Kidney epithelial cell (primary cell): ENCODE data around the gene TBC1D14. TPM values are rescaled to one million over a fixed set of nuclear protein-coding genes. Genes with fewer than 3 reads are reported as not detected.

Experiments used
- DNase-seq: peaks from one replicate; pipeline ENCODE4 v3.0.0-alpha.2; 2010; ENCODE audit warnings: low read depth
- H3K27me3 ChIP-seq: 2 replicates; pipeline ENCODE4 v1.6.0; 2011; ENCODE audit warnings: low read length; ENCODE audit not compliant: control insufficient read depth, insufficient read depth
- H3K36me3 ChIP-seq: 2 replicates; pipeline ENCODE4 v1.5.1; 2011; ENCODE audit warnings: low read length; ENCODE audit not compliant: control insufficient read depth, insufficient read depth
- H3K4me3 ChIP-seq: 2 replicates; pipeline ENCODE4 v1.5.1; 2011; ENCODE audit warnings: low read depth, mild to moderate bottlenecking, control low read depth, low read length
- CTCF ChIP-seq: IDR thresholded peaks from 2 replicates; pipeline ENCODE4 v1.5.1; 2011; ENCODE audit warnings: mild to moderate bottlenecking, moderate library complexity, low read length, control low read depth, inconsistent platforms; ENCODE audit not compliant: insufficient read depth, poor library complexity, severe bottlenecking
- total RNA-seq: library from RNA; depleted of rRNA; stranded (reverse); fragments of >200 nt; gene quantifications from 2 replicates; pipeline ENCODE4 v1.2.3, GENCODE V29; 2015

The TBC1D14 gene
- total RNA-seq, 1 donor from 2014 or later, result 52.8 TPM

DNA sequence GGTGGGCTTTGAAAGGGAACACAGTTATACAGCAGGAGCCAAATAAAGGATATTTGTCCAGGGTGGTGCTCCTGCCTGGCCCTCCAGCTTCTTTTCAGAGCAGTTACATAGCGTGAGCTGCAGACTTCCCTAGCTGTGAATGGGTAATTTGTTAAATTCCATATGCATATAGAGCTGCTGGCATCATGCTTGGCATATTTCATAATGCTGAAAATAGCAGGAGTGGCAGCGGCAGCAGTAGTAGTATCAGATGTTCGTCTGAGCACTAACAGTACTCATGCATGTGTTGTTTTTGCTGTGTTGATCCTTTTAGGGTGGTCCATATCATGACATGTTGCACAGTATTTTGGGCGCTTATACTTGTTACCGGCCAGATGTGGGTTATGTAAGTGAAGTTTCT, 99.9 kb downstream of the TBC1D14 start:
- no peak overlapping the region for H3K4me3 ChIP-seq
- TF ChIP-seq CTCF, result no peak
- no peak for DNase-seq
- no peaks in the 10 kb centered on the region for H3K27me3 ChIP-seq
- no peaks in the 10 kb centered on the region for H3K36me3 ChIP-seq

- H3K27me3 ChIP-seq, result no peaks in the 10 kb centered on the region
- TF ChIP-seq CTCF, result no peak
- no peak for DNase-seq
- H3K4me3 ChIP-seq, result no peak overlapping the region
- H3K36me3 ChIP-seq, result peaks cover 2% of the 10 kb centered on the region
Observed at GRCh38 chr4:7013175-7013574, 103.5 kb downstream of the TBC1D14 start.

DNA sequence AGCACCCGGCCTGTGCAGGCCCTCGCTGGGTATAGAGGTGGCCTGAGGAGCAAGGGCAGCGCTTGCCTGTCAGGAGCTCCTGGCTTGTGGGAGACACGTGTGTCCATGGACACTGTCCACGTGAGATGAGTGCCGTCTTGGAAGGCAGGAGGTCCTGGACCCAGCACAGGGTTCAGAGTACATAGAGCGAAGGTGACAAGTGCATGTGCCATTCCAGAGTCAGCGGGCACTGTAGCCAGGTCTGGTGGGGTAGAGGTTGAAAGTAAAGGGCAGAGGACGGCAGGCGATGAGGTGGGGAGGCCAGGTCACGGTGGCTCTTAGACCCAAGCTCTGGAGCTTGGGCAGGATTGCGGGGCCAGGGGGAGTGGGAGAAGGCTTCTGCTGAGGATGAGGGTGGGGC, 105.2 kb downstream of the TBC1D14 start:
- Histone ChIP-seq H3K36me3 (peaks cover 2% of the 10 kb centered on the region), H3K4me3 (no peak overlapping the region), H3K27me3 (no peaks in the 10 kb centered on the region)
- no peak for TF ChIP-seq CTCF
- no peak for DNase-seq

GRCh38 chr4:7015383-7016035, 105.9 kb downstream of the TBC1D14 start:
- Histone ChIP-seq H3K27me3 (no peaks in the 10 kb centered on the region), H3K36me3 (peaks cover 2% of the 10 kb centered on the region), H3K4me3 (no peak overlapping the region)
- DNase-seq, result no peak
- no peak for TF ChIP-seq CTCF

DNA sequence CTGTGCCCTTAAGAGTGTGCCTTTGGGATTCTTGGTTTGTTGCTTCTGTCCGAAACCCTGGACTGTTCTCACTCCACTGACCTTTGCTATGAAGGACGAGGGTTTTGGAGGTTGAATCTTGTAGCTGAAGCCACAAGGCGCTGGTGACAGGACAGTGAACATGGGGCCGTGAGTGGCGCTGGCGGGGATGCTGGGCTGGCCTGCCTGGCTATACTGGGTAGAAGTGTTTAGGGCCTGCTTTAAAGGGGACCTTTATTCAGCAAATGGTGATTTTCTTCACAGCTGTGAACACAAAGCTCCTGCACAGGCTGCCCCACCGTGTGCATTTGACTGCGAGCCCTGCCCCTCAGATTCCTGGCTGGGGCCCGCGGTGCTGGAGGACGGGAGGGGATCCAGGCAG, 106.5 kb downstream of the TBC1D14 start:
- no peak for TF ChIP-seq CTCF
- Histone ChIP-seq H3K27me3 (no peaks in the 10 kb centered on the region), H3K36me3 (peaks cover 2% of the 10 kb centered on the region), H3K4me3 (no peak overlapping the region)
- no peak for DNase-seq

DNA sequence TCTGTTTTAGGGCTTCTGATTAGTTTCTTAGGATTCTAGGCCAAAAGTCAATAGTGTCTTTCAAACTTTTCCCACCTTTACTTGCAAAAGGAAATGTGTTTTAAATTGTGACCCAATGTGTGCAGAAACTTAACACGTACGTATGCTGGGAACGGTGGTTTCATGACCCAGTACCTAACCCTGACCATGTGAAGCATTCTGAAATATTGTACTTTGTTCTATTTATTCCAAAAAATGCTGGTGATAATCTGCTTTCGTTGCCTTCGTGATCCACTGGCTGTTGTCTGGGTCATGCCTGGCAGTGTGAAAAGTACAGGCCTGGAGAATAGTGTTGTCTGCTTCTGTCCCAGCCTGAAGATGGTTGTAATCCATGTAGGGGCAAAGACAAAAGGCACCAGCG, 106.9 kb downstream of the TBC1D14 start:
- no peak for DNase-seq
- Histone ChIP-seq H3K36me3 (peaks cover 2% of the 10 kb centered on the region), H3K4me3 (no peak overlapping the region), H3K27me3 (no peaks in the 10 kb centered on the region)
- TF ChIP-seq CTCF, result no peak
